WERI-Rb-1 (cell line): ENCODE results near the gene CAMK4.

ENCODE experiments used
- DNase-seq: peaks from one replicate; pipeline ENCODE4 v3.0.0-alpha.2; 2020
- H3K27ac ChIP-seq: fragments of 250-450 bp; sonication (Bioruptor Pico); 2 replicates; pipeline ENCODE4 v1.5.1; 2020; ENCODE audit warnings: mild to moderate bottlenecking, moderate library complexity
- H3K27me3 ChIP-seq: fragments of 250-450 bp; sonication (Bioruptor Pico); 2 replicates; pipeline ENCODE4 v1.5.1; 2021; ENCODE audit warnings: mild to moderate bottlenecking, low read depth, moderate library complexity; ENCODE audit not compliant: insufficient read depth, severe bottlenecking
- H3K36me3 ChIP-seq: fragments of 250-450 bp; sonication (Bioruptor Pico); 2 replicates; pipeline ENCODE4 v1.5.1; 2020; ENCODE audit warnings: mild to moderate bottlenecking, moderate library complexity
- H3K4me3 ChIP-seq: 2 replicates; pipeline ENCODE4 v1.5.1; 2011; ENCODE audit warnings: low read depth, mild to moderate bottlenecking, control low read depth, low read length
- H3K9me3 ChIP-seq: fragments of 250-450 bp; sonication (Bioruptor Pico); 2 replicates; pipeline ENCODE4 v1.5.1; 2021; ENCODE audit warnings: mild to moderate bottlenecking, moderate library complexity; ENCODE audit not compliant: severe bottlenecking
- CTCF ChIP-seq: IDR thresholded peaks from 2 replicates; pipeline ENCODE4 v1.5.1; 2011; ENCODE audit warnings: low read depth, mild to moderate bottlenecking, control low read depth, inconsistent platforms, low read length

Gene CAMK4

GRCh38 chr5:111422747-111423720 is 198.8 kb downstream of the CAMK4 start:
- H3K27me3 ChIP-seq: no peaks in the 10 kb centered on the region
- no peak overlapping the region for H3K27ac ChIP-seq
- no peak for TF ChIP-seq CTCF
- DNase-seq: no peak
- H3K4me3 ChIP-seq: no peak overlapping the region
- peaks cover 3% of the 10 kb centered on the region for H3K9me3 ChIP-seq
- H3K36me3 ChIP-seq: no peaks in the 10 kb centered on the region

- no peak for TF ChIP-seq CTCF
- Histone ChIP-seq H3K36me3 (no peaks in the 10 kb centered on the region), H3K27ac (no peak overlapping the region), H3K9me3 (peaks cover 3% of the 10 kb centered on the region), H3K27me3 (no peaks in the 10 kb centered on the region), H3K4me3 (no peak overlapping the region)
- no peak for DNase-seq
These were observed 201.0 kb downstream of the CAMK4 start for GRCh38 chr5:111425205-111425604.

GRCh38 chr5:111427762-111428161 is 203.6 kb downstream of the CAMK4 start:
- Histone ChIP-seq H3K36me3 (no peaks in the 10 kb centered on the region), H3K4me3 (no peak overlapping the region), H3K27ac (no peak overlapping the region), H3K9me3 (no peaks in the 10 kb centered on the region), H3K27me3 (no peaks in the 10 kb centered on the region)
- DNase-seq: no peak
- no peak for TF ChIP-seq CTCF

- no peak for DNase-seq
- no peak for TF ChIP-seq CTCF
- no peaks in the 10 kb centered on the region for H3K27me3 ChIP-seq
- no peak overlapping the region for H3K27ac ChIP-seq
- H3K36me3 ChIP-seq: no peaks in the 10 kb centered on the region
- H3K4me3 ChIP-seq: no peak overlapping the region
- H3K9me3 ChIP-seq: no peaks in the 10 kb centered on the region
These were observed 208.8 kb downstream of the CAMK4 start for GRCh38 chr5:111432883-111433536.

GRCh38 chr5:111434800-111435199 is 210.6 kb downstream of the CAMK4 start:
- H3K4me3 ChIP-seq: no peak overlapping the region
- DNase-seq: no peak
- H3K9me3 ChIP-seq: no peaks in the 10 kb centered on the region
- H3K27ac ChIP-seq: no peak overlapping the region
- TF ChIP-seq CTCF: no peak
- no peaks in the 10 kb centered on the region for H3K27me3 ChIP-seq
- H3K36me3 ChIP-seq: no peaks in the 10 kb centered on the region
